ENCODE data around the gene PSIP1. TPM values are rescaled to one million over a fixed set of nuclear protein-coding genes. Genes with fewer than 3 reads are reported as not detected.
A peak's percentile ranks its signal among the peaks of the same experiment; 100 is the strongest.

Gene PSIP1
- polyA plus RNA-seq, 1 donor (not counting 4 experiments of a cell fraction or from before 2014, with no cell fraction given), result 14.7 TPM

GRCh38 chr9:15422372-15423230, 88.2 kb downstream of the PSIP1 start, which contains the start of gene SNAPC3:
Gene SNAPC3 (plus strand): TSS chr9:15422876. CDS start chr9:15422880, 4 bp downstream.
- Histone ChIP-seq H3K79me2 (ENCODE audit: control insufficient read depth, insufficient read depth, low read length) (peaks cover 45% of the 10 kb centered on the region), H3K9ac (ENCODE audit: control insufficient read depth, extremely low read depth, insufficient read depth, low read length) (peak within 1 kb of the TSS; percentile 89), H3K27me3 (ENCODE audit: control insufficient read depth, extremely low read depth, insufficient read depth, low read length) (no peaks in the 10 kb centered on the region), H4K20me1 (ENCODE audit: control insufficient read depth, extremely low read depth, insufficient read depth, low read length) (no peaks in the 10 kb centered on the region), H3K36me3 (ENCODE audit: control insufficient read depth in 2 of 2, extremely low read depth in 1 of 2, insufficient read depth in 2 of 2, low read length in 2 of 2) (peaks cover 5 to 18% of the 10 kb centered on the region in 2 experiments), H3K4me2 (ENCODE audit: control insufficient read depth, extremely low read depth, insufficient read depth, low read depth, low read length) (peak within 1 kb of the TSS; percentile 97), H3K27ac (ENCODE audit: control insufficient read depth, insufficient read depth, low read length) (peak within 1 kb of the TSS; percentile 90), H2AFZ (ENCODE audit: control insufficient read depth, low read length) (peak within 1 kb of the TSS; percentile 96), H3K4me3 (ENCODE audit: control insufficient read depth in 2 of 3, extremely low read depth in 1 of 3, insufficient read depth in 2 of 3, low read depth in 1 of 3, low read length in 3 of 3) (peak within 1 kb of the TSS; percentile 75 to 98 (median 95)), H3K4me1 (ENCODE audit: control insufficient read depth, extremely low read depth, insufficient read depth, low read length) (peaks cover 12% of the 10 kb centered on the region), H3K9me1 (ENCODE audit: control insufficient read depth, extremely low read depth, insufficient read depth, low read length) (no peaks in the 10 kb centered on the region), H3K9me3 (ENCODE audit: control insufficient read depth, low read depth, low read length) (no peaks in the 10 kb centered on the region)
- FAIRE-seq (no peak), DNase-seq (ENCODE audit: low read depth, low spot score) (peak; percentile 41)
- TF ChIP-seq, protein P1, sequence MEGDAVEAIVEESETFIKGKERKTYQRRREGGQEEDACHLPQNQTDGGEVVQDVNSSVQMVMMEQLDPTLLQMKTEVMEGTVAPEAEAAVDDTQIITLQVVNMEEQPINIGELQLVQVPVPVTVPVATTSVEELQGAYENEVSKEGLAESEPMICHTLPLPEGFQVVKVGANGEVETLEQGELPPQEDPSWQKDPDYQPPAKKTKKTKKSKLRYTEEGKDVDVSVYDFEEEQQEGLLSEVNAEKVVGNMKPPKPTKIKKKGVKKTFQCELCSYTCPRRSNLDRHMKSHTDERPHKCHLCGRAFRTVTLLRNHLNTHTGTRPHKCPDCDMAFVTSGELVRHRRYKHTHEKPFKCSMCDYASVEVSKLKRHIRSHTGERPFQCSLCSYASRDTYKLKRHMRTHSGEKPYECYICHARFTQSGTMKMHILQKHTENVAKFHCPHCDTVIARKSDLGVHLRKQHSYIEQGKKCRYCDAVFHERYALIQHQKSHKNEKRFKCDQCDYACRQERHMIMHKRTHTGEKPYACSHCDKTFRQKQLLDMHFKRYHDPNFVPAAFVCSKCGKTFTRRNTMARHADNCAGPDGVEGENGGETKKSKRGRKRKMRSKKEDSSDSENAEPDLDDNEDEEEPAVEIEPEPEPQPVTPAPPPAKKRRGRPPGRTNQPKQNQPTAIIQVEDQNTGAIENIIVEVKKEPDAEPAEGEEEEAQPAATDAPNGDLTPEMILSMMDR (optimal IDR thresholded peaks at IDR 0.05 in 1 of 3, IDR thresholded peaks at IDR 0.05 in 1 of 3, conservative IDR thresholded peaks at IDR 0.05 in 1 of 3; ENCODE audit: extremely low read depth in 1 of 3, insufficient read depth in 2 of 3, low read length in 3 of 3), result no peak
- no peak for TF ChIP-seq EZH2 (IDR thresholded peaks at IDR 0.05; ENCODE audit: low read length)
- dilution Hi-C loops (cut with MboI; ENCODE audit: extremely low pct_ligation_motif_present, low sequenced_read_pairs), result no loop called here

DNA sequence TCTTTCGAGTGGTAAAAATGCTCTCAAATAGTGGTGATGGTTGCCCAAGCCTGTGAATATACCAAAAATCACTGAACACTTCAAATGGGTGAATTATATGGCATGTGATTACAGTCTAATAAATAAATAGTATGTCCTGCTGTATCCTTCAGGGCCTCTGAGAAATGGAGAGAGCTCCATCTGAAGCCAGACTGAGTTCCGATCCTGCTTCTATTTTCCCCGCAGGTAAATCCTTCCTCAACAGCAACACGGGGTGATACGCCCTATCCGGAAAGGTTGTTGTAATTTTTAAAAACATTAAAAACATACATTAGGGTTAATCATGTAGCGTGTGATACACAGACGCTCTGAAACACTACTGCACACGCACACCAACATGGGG, 88.8 kb downstream of the PSIP1 start:
- Histone ChIP-seq H4K20me1 (ENCODE audit: control insufficient read depth, extremely low read depth, insufficient read depth, low read length) (no peaks in the 10 kb centered on the region), H3K4me2 (ENCODE audit: control insufficient read depth, extremely low read depth, insufficient read depth, low read depth, low read length) (peak overlapping the region; percentile 97), H3K79me2 (ENCODE audit: control insufficient read depth, insufficient read depth, low read length) (peaks cover 42% of the 10 kb centered on the region), H3K4me1 (ENCODE audit: control insufficient read depth, extremely low read depth, insufficient read depth, low read length) (peaks cover 12% of the 10 kb centered on the region), H3K4me3 (ENCODE audit: control insufficient read depth in 2 of 3, extremely low read depth in 1 of 3, insufficient read depth in 2 of 3, low read depth in 1 of 3, low read length in 3 of 3) (peak overlapping the region; percentile 75 to 98 (median 95)), H2AFZ (ENCODE audit: control insufficient read depth, low read length) (peak overlapping the region; percentile 96), H3K9me3 (ENCODE audit: control insufficient read depth, low read depth, low read length) (no peaks in the 10 kb centered on the region), H3K9me1 (ENCODE audit: control insufficient read depth, extremely low read depth, insufficient read depth, low read length) (no peaks in the 10 kb centered on the region), H3K27ac (ENCODE audit: control insufficient read depth, insufficient read depth, low read length) (peak overlapping the region; percentile 90), H3K36me3 (ENCODE audit: control insufficient read depth in 2 of 2, extremely low read depth in 1 of 2, insufficient read depth in 2 of 2, low read length in 2 of 2) (peaks cover 5 to 18% of the 10 kb centered on the region in 2 experiments), H3K27me3 (ENCODE audit: control insufficient read depth, extremely low read depth, insufficient read depth, low read length) (no peaks in the 10 kb centered on the region), H3K9ac (ENCODE audit: control insufficient read depth, extremely low read depth, insufficient read depth, low read length) (peak overlapping the region; percentile 89)
- FAIRE-seq, result no peak
- no peak for DNase-seq (ENCODE audit: low read depth, low spot score)
- TF ChIP-seq, protein P1 (optimal IDR thresholded peaks at IDR 0.05 in 1 of 3, IDR thresholded peaks at IDR 0.05 in 1 of 3, conservative IDR thresholded peaks at IDR 0.05 in 1 of 3; ENCODE audit: extremely low read depth in 1 of 3, insufficient read depth in 2 of 3, low read length in 3 of 3), result no peak
- no peak for TF ChIP-seq EZH2 (IDR thresholded peaks at IDR 0.05; ENCODE audit: low read length)
- dilution Hi-C loops (cut with MboI; ENCODE audit: extremely low pct_ligation_motif_present, low sequenced_read_pairs), result no loop called here
